Activated naive CD8-positive, alpha-beta T cell (primary cell): ENCODE measurements around the gene PPP1R12A.
"Not testable (repeated sequence)": the region's sequence is repeated elsewhere in the genome, so short reads cannot be mapped to it uniquely, and the experiment has no call there.

ENCODE experiments used
- H3K27ac Mint-ChIP-seq: one replicate; pipeline ENCODE4 v1.8.0; 2021; ENCODE audit warnings: mixed read lengths
- H3K27me3 Mint-ChIP-seq: one replicate; pipeline ENCODE4 v1.8.0; 2021; ENCODE audit warnings: mixed read lengths
- H3K36me3 Mint-ChIP-seq: one replicate; pipeline ENCODE4 v1.8.0; 2021; ENCODE audit warnings: mixed read lengths
- H3K4me1 Mint-ChIP-seq: one replicate; pipeline ENCODE4 v1.8.0; 2021; ENCODE audit warnings: low read depth, mixed read lengths
- H3K4me3 Mint-ChIP-seq: one replicate; pipeline ENCODE4 v1.8.0; 2021; ENCODE audit warnings: mild to moderate bottlenecking, mixed read lengths
- H3K9me3 Mint-ChIP-seq: one replicate; pipeline ENCODE4 v1.8.0; 2021; ENCODE audit warnings: low read depth, mixed read lengths

PPP1R12A gene

DNA sequence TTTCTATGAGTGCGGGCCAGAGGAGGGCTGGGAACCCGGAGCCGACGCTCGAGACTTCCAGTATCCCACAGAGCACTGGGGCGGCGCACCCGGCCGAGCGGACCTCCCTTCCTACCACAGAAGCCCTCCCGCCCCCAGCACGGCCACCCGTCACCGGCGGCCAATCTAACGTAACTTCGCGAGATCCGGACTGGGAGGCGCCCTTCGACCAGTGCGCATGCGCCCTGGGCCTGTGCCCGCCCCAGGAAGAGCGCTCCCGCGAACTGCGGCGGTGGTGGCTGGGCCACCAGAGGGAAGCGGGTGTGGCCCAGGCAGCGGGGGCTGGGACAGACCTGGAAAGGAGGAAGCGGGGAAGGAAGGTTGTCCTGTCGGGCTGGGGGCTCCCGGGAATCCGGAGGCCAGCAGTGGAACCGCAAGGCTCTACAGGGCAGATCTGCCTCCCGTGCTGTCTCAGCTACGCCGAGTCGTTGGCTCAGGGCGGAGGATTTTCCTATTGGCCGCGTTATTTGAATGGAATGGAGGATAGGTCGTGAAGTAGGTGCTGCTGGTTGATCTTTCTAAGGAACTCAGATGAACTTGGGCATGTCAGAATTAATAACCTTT is at the start of gene PPP1R12A:
Gene PPP1R12A, minus strand, starts transcription at position 77 of the 603 bp plus-strand sequence. CDS start 166 bp downstream, outside the sequence.
- Mint-ChIP-seq H3K27ac (peak within 1 kb of the TSS; percentile 98), H3K4me3 (peak within 1 kb of the TSS; percentile 94), H3K4me1 (peaks cover 35% of the 10 kb centered on the region), H3K9me3 (no peaks in the 10 kb centered on the region), H3K27me3 (no peaks in the 10 kb centered on the region), H3K36me3 (no peaks in the 10 kb centered on the region)

DNA sequence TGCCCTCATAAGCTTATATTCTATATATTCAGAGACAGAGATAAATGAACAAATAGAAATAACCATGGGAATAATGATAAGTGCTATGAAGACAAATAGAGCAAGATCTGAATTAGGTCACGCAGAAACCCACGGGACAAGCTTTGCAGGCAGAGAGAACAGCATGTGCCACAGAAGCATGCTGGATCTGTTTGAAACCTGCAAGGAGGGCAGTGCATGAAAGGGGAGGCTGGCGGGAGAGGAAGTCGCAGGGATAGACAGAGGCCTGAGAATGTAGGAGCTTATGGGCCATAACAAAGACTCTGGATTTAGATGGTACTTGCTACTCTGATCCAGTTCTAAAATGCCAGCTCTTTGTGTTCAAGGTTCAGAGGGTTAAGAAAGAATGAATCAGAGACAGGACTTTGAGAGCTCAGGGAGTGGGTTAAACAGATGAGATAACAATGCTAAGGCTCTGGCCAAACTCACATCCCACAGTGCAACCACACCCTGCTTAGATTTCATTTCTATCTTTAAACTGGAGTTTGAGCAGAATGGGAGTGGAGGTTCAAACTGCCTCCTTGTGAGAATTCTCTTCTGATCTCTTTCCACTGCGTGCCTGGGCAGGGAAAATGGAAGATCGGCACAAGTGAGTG is 49.2 kb upstream of the PPP1R12A start:
- Mint-ChIP-seq H3K27me3 (peaks cover 1% of the 10 kb centered on the region), H3K36me3 (no peaks in the 10 kb centered on the region), H3K9me3 (no peaks in the 10 kb centered on the region), H3K27ac (no peak overlapping the region), H3K4me1 (peaks cover 3% of the 10 kb centered on the region), H3K4me3 (no peak overlapping the region)

DNA sequence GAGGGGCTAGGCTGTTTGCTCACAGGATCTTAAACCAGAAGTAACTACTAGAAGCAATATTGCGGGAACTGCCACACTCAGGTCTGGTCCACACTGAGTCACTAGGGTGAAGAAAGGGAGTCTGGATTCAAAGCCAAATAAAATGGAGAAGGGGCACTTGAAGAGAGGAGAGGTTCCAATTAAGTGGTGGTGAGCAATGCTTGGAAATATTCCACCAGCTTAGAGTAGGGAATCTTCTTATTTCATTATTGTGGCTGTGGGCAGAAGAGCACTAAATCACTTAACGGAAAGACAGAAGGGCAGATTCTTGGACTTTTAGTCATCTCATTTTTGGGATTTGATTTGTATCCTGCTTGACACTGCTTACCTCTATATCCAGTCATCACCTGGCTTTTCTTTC is 48.6 kb upstream of the PPP1R12A start:
- H3K4me1 Mint-ChIP-seq: no peaks in the 10 kb centered on the region
- H3K27me3 Mint-ChIP-seq: peaks cover 1% of the 10 kb centered on the region
- H3K27ac Mint-ChIP-seq: no peak overlapping the region
- no peak overlapping the region for H3K4me3 Mint-ChIP-seq
- H3K36me3 Mint-ChIP-seq: no peaks in the 10 kb centered on the region
- no peaks in the 10 kb centered on the region for H3K9me3 Mint-ChIP-seq

DNA sequence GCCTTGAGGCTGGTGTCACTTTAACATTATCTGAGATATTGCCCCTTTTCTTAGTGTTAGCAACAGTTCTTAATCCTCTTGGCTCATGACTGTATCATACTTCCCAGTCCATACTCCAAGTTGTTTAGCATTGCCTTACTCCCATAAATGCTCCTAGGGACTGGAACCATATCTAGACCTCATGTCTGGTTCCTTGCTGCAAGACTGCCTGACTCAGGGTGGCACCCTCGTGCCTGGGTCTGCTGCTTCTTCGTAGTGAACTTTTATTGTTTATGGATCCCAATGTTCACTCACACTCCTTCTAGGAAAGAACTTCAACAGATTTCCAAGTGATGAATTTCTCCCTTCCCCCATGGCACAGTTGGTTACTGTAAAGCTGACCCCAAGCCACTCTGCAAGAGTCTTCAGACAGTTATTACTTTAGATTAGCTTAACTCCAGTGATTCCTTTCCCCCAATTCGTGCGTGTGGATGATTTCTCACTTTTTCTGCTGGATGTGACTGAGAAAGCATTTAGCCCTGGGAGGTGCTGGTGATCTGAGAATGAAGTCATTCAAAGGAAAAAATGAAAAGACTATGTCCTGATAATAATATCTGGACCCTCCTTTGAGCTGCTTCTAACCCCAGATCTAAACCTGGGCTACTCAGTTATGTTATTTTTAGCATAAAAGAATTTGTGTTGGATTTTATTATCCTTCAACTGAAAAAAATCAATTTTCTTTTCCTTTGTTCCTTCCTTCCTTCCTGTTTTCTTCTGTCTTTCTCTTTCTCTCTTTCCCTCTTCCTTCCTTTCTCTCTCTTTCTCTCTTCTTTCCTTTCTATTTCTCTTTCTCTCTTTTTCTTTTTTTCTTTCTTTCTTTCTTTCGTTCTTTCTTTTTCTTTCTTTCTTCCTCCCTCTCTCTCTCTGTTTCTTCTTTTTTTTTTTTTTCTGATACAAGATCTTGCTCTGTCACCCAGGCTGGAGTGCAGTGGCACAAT is 47.5 kb upstream of the PPP1R12A start:
- no peaks in the 10 kb centered on the region for H3K36me3 Mint-ChIP-seq
- H3K4me1 Mint-ChIP-seq: no peaks in the 10 kb centered on the region
- H3K27me3 Mint-ChIP-seq: peaks cover 1% of the 10 kb centered on the region
- H3K4me3 Mint-ChIP-seq: no peak overlapping the region
- H3K9me3 Mint-ChIP-seq: no peaks in the 10 kb centered on the region
- H3K27ac Mint-ChIP-seq: no peak overlapping the region

DNA sequence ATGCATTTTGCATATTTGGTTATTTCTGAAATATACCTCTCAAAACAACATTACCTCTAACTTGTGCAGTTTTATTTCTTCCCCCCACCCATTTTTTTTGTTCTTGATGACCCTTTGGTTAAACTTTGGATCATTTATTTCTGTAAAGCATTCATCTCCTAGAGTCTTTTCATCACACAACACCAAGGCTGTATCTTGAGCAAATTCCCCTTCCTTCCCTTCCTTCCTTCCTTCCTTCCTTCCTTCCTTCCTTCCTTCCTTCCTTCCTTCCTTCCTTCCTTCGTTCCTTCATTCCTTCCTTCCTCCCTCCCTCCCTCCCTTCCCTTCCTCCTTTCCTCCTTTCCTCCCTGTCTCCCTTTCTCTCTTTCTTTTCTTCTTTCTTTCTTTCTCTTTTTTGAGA is 43.8 kb upstream of the PPP1R12A start:
- no peaks in the 10 kb centered on the region for H3K4me1 Mint-ChIP-seq
- H3K36me3 Mint-ChIP-seq: no peaks in the 10 kb centered on the region
- H3K27ac Mint-ChIP-seq: no peak overlapping the region

DNA sequence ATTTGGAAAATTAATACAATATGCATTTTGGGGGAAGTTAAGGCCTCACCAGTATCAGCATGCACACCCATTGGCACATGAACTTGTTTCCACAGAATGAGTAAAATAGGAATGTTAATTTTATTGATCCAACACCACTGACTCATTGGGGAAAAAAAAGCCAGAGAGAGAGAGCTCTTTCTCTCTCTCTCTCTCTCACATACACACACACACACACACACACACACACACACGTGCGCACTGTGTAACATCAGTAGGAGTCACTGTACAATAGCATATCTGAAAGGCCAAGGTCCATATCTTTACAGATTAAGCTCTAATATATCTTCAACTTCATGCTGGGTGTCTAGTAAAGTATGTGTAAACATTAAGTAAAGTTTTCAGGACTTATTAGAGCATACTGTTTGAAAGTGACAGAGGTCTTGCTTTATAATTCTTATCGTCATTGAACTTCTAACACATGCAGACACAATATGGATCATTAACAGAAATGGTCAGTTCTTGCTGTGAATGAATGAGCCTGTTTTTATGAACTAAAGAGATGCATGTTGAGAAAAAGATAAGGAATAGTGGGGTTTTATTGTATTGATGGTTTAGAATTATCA is 43.1 kb upstream of the PPP1R12A start:
- not testable (repeated sequence) for H3K4me3 Mint-ChIP-seq, H3K27ac Mint-ChIP-seq, H3K4me1 Mint-ChIP-seq, H3K27me3 Mint-ChIP-seq, H3K9me3 Mint-ChIP-seq, H3K36me3 Mint-ChIP-seq

More for the DNA sequence above, 43.8 kb upstream of the PPP1R12A start:
- Mint-ChIP-seq H3K27me3 (peaks cover 2% of the 10 kb centered on the region), H3K4me3 (no peak overlapping the region), H3K9me3 (no peaks in the 10 kb centered on the region)

DNA sequence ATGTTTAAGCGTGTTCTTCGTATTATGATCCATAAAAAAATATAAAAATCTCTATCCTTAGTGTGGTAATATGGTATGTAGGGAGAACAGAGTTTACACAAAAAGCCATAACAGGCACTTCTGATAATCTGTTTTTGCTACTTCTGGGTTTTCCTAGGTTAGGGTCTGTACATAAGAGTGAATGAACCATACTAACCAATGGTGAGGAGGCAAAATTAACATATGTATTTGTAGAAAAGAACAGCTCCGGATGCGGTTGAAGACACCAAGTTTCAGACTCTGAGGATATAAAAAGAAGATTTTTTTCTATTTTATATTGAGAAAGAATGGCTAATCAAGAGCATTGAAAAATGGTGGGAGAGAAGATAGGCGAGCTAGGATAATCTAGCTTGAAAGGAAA is 40.2 kb upstream of the PPP1R12A start:
- H3K9me3 Mint-ChIP-seq: no peaks in the 10 kb centered on the region
- H3K27me3 Mint-ChIP-seq: peaks cover 2% of the 10 kb centered on the region
- no peaks in the 10 kb centered on the region for H3K4me1 Mint-ChIP-seq
- no peak overlapping the region for H3K27ac Mint-ChIP-seq
- no peaks in the 10 kb centered on the region for H3K36me3 Mint-ChIP-seq
- H3K4me3 Mint-ChIP-seq: no peak overlapping the region

DNA sequence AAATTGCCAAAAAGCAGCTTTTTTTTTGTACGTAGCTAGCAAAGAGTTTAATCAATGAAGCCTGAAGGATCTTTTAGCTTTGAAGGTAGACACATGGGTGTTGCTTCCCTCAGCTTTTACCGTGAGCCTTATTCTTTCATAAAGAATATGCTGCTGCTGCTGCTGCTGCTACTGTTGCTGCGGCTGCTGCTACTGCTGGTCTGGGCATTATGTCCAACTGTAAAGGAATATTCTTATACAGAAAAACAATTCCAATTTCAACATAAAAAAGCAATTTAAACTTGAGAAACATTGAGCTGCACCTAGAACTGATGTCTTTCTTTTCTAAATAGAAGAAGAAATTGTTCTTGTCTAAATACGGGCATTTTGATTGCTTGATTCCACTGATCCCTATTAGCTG is 38.9 kb upstream of the PPP1R12A start:
- Mint-ChIP-seq H3K4me3 (no peak overlapping the region), H3K4me1 (no peaks in the 10 kb centered on the region), H3K27me3 (peaks cover 2% of the 10 kb centered on the region), H3K9me3 (no peaks in the 10 kb centered on the region), H3K27ac (no peak overlapping the region), H3K36me3 (peaks cover 2% of the 10 kb centered on the region)

DNA sequence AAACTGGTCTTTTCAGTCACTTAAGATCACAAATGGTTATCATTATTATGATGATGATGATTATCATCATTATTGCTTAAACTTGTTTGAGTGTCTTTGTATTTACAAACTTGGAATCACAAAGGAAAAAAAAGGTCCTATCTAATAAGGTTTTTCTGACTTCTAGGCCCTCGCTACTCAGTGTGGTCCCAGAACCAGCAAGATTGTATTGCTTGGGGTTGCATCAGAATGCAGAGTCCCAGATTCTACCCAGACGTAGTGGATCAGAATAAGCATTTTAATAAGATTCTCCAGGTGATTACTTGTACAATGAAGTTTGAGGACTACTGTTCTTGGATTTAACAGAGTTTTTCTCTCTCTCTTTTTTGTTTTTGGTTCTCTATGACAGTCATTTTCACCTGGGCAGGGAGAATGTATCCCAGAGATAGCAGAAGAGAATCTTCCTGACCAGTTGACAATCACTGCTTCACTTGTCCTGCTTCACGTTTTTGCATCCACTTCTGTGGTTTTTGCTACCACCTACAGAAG is 29.3 kb upstream of the PPP1R12A start:
- Mint-ChIP-seq H3K4me3 (no peak overlapping the region), H3K27me3 (peaks cover 10% of the 10 kb centered on the region), H3K9me3 (no peaks in the 10 kb centered on the region), H3K27ac (no peak overlapping the region), H3K36me3 (peaks cover 3% of the 10 kb centered on the region), H3K4me1 (no peaks in the 10 kb centered on the region)

DNA sequence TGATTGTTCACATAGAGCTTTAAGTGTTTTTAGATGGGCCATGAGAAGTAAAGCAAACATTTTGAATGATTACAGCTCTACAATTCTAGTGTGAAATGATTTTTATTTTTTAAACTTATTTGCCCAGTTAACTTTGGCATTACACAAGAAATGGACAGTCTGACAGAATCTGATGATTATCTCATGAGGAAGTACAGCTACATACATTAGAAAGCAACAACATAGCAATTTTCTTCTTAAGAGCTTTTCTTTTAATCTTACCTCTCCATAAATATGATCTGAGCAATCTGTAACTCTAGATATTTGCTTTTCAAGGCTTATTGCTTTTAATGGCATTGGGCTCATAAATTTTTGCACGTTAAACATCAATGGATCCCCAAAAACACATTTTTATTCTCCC is 26.5 kb upstream of the PPP1R12A start:
- H3K4me1 Mint-ChIP-seq: no peaks in the 10 kb centered on the region

DNA sequence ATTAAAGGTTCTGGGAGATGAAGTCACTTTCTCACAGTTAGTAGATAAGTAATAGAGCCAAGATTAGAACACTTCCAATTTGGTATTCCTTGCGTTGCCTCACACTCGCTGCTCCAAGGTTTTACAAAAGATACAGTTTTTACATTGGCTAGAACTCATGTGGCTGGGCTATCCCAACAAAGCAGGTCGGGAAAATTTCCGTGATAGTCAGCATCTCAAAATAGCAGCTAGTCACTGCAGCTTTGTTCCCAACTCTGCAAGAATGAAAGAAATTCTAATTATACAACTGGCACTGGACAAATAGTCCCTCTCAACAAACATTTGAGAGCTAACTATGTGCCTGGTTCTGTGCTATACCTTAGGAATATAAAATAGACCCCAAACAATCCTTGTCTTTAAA is 24.6 kb upstream of the PPP1R12A start:
- H3K9me3 Mint-ChIP-seq: peaks cover 8% of the 10 kb centered on the region
- H3K36me3 Mint-ChIP-seq: peaks cover 6% of the 10 kb centered on the region
- no peaks in the 10 kb centered on the region for H3K4me1 Mint-ChIP-seq
- H3K4me3 Mint-ChIP-seq: no peak overlapping the region
- no peak overlapping the region for H3K27ac Mint-ChIP-seq
- peaks cover 1% of the 10 kb centered on the region for H3K27me3 Mint-ChIP-seq

More for the DNA sequence above, 26.5 kb upstream of the PPP1R12A start:
- H3K4me3 Mint-ChIP-seq: no peak overlapping the region
- H3K27ac Mint-ChIP-seq: no peak overlapping the region
- peaks cover 2% of the 10 kb centered on the region for H3K36me3 Mint-ChIP-seq
- H3K9me3 Mint-ChIP-seq: no peaks in the 10 kb centered on the region
- peaks cover 4% of the 10 kb centered on the region for H3K27me3 Mint-ChIP-seq

DNA sequence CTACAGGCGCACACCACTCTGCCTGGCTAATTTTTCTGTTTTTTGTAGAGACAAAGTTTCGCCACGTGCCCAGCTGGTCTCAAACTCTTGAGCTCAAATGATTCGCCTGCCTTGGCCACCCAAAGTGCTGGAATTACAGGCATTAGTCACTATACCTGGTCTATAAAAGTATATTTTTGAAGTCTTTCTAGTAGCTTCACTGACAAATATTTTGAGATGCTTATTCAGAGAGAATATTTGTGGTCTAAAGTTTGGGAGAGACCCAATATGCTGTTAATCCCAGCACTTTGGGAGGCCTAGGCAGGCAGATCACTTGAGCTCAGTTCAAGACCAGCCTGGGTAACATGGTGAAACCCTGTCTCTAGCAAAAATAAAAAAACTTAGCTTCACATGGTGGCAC is 22.0 kb upstream of the PPP1R12A start:
- H3K27ac Mint-ChIP-seq: no peak overlapping the region
- peaks cover 3% of the 10 kb centered on the region for H3K36me3 Mint-ChIP-seq
- peaks cover 19% of the 10 kb centered on the region for H3K9me3 Mint-ChIP-seq
- H3K4me3 Mint-ChIP-seq: no peak overlapping the region
- peaks cover 2% of the 10 kb centered on the region for H3K4me1 Mint-ChIP-seq
- H3K27me3 Mint-ChIP-seq: no peaks in the 10 kb centered on the region

DNA sequence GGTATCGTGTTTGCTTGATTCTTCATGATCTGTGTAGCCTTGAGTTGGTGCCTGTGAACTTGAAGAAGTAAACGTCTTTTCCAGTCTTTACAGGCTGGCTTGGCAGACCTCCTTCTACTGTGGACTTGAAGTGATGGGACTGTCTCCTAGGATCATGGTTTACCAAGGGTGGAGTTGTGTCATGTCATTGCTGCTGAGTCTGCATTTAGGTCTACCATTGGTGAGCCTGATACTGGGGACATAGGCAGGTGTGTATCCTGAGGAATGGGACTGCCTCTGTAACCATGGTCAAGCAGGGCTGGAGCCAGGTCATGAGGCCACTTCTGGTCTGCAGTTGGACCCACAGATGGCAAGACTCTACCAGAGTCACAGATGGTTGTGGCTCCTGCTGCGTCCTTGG is 20.7 kb upstream of the PPP1R12A start:
- Mint-ChIP-seq H3K27ac (no peak overlapping the region), H3K4me3 (no peak overlapping the region), H3K36me3 (peaks cover 3% of the 10 kb centered on the region), H3K27me3 (peaks cover 1% of the 10 kb centered on the region), H3K9me3 (peaks cover 19% of the 10 kb centered on the region), H3K4me1 (peaks cover 2% of the 10 kb centered on the region)

DNA sequence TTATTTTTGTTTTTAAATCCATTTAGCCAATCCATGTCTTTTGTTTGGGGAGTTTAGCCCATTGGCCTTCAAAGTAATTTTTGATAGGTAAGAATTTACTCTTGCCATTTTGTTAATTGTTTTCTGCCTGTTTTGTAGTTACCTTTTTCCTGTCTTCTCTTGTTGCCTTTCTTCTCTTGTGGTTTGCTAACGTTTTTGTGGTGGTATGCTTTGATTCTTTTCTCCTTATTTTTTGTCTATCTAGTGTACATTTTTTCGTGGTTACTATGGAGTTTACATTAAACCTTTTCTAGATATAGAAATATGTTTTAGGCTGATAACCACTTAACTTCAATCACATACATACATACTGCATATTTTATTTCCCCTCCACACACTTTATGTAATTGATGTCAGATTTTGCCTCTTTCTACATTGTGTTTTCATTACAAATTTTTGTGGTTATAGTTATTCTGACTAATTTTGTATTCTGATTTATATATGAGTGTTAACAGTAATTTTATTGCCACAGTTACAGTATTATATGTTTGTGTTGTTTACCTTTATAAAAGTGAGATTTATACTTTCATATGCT is 19.2 kb upstream of the PPP1R12A start:
- H3K4me3 Mint-ChIP-seq: no peak overlapping the region
- no peak overlapping the region for H3K27ac Mint-ChIP-seq
- peaks cover 19% of the 10 kb centered on the region for H3K9me3 Mint-ChIP-seq
- H3K4me1 Mint-ChIP-seq: peaks cover 2% of the 10 kb centered on the region
- peaks cover 3% of the 10 kb centered on the region for H3K36me3 Mint-ChIP-seq
- H3K27me3 Mint-ChIP-seq: peaks cover 1% of the 10 kb centered on the region
